ENCODE results near the gene SCN2B.

Gene SCN2B

DNA sequence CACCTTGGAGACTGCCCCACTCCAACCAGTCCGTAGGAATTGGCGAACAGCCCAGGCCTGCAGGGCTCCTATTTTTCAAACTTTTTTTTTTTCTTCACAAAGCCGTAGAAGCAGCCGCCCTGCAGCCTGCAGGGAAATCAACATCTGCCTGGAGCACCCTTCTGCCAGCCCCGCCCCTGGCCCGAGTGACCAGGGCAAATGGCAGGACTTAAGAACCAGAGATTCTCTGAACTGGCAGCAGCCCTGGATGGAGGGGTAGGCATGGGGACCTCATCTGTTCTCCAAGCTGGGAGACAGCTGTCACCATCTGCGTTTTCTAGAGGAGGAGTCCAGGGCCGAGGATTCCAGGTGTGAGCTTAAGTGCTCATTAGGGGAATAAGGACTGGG, 5.6 kb downstream of the SCN2B start:
- no peaks in the 10 kb centered on the region for H3K27me3 ChIP-seq (ENCODE audit: insufficient read depth, poor library complexity, severe bottlenecking)
- H3K27ac ChIP-seq (replicated peaks): no peak overlapping the region
- no peak overlapping the region for H3K4me3 ChIP-seq (replicated peaks; ENCODE audit: insufficient read depth, low read length)
- no peak for DNase-seq (ENCODE audit: low read depth in 1 of 2, low spot score in 1 of 2)
- TF ChIP-seq, protein P1, sequence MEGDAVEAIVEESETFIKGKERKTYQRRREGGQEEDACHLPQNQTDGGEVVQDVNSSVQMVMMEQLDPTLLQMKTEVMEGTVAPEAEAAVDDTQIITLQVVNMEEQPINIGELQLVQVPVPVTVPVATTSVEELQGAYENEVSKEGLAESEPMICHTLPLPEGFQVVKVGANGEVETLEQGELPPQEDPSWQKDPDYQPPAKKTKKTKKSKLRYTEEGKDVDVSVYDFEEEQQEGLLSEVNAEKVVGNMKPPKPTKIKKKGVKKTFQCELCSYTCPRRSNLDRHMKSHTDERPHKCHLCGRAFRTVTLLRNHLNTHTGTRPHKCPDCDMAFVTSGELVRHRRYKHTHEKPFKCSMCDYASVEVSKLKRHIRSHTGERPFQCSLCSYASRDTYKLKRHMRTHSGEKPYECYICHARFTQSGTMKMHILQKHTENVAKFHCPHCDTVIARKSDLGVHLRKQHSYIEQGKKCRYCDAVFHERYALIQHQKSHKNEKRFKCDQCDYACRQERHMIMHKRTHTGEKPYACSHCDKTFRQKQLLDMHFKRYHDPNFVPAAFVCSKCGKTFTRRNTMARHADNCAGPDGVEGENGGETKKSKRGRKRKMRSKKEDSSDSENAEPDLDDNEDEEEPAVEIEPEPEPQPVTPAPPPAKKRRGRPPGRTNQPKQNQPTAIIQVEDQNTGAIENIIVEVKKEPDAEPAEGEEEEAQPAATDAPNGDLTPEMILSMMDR (IDR thresholded peaks at IDR 0.05; ENCODE audit: insufficient read depth, low read length): no peak
- no peak for TF ChIP-seq GABPA (IDR thresholded peaks at IDR 0.05; ENCODE audit: low read depth)
- no peak for TF ChIP-seq POLR2AphosphoS5 (IDR thresholded peaks at IDR 0.05; ENCODE audit: low read depth)

DNA sequence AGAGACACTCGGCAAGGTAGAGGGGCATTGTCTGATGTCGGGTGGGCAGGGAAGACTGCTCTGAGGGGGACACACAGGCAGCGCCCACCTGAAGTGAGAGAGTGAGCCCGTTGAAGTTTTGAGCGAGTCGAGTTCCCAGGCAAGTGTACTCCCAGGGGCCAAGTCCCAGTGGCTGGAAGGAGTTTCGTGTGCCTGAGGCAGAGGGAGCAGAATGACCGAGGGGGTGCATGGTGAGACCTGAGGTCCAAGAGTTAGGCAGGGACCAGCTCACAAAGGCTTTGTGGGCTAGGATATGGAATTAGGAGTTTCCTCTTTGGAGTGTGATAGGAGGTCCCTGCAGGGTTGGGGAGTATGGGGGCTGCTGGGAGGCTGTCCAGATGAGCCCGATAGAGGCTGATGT, 6.2 kb downstream of the SCN2B start:
- DNase-seq (ENCODE audit: low read depth in 1 of 2, low spot score in 1 of 2): no peak
- H3K27ac ChIP-seq (replicated peaks): no peak overlapping the region
- H3K27me3 ChIP-seq (ENCODE audit: insufficient read depth, poor library complexity, severe bottlenecking): no peaks in the 10 kb centered on the region
- no peak for TF ChIP-seq SPI1 (IDR thresholded peaks at IDR 0.05; ENCODE audit: borderline replicate concordance, low read depth)
- TF ChIP-seq, protein P2, sequence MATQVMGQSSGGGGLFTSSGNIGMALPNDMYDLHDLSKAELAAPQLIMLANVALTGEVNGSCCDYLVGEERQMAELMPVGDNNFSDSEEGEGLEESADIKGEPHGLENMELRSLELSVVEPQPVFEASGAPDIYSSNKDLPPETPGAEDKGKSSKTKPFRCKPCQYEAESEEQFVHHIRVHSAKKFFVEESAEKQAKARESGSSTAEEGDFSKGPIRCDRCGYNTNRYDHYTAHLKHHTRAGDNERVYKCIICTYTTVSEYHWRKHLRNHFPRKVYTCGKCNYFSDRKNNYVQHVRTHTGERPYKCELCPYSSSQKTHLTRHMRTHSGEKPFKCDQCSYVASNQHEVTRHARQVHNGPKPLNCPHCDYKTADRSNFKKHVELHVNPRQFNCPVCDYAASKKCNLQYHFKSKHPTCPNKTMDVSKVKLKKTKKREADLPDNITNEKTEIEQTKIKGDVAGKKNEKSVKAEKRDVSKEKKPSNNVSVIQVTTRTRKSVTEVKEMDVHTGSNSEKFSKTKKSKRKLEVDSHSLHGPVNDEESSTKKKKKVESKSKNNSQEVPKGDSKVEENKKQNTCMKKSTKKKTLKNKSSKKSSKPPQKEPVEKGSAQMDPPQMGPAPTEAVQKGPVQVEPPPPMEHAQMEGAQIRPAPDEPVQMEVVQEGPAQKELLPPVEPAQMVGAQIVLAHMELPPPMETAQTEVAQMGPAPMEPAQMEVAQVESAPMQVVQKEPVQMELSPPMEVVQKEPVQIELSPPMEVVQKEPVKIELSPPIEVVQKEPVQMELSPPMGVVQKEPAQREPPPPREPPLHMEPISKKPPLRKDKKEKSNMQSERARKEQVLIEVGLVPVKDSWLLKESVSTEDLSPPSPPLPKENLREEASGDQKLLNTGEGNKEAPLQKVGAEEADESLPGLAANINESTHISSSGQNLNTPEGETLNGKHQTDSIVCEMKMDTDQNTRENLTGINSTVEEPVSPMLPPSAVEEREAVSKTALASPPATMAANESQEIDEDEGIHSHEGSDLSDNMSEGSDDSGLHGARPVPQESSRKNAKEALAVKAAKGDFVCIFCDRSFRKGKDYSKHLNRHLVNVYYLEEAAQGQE (IDR thresholded peaks at IDR 0.05; ENCODE audit: insufficient replicate concordance, low read depth): no peak
- TF ChIP-seq POLR2AphosphoS5 (IDR thresholded peaks at IDR 0.05; ENCODE audit: low read depth): no peak
- TF ChIP-seq, protein P1 (IDR thresholded peaks at IDR 0.05; ENCODE audit: insufficient read depth, low read length): no peak
- TF ChIP-seq GABPA (IDR thresholded peaks at IDR 0.05; ENCODE audit: low read depth): no peak
- H3K4me3 ChIP-seq (replicated peaks; ENCODE audit: insufficient read depth, low read length): no peak overlapping the region

DNA sequence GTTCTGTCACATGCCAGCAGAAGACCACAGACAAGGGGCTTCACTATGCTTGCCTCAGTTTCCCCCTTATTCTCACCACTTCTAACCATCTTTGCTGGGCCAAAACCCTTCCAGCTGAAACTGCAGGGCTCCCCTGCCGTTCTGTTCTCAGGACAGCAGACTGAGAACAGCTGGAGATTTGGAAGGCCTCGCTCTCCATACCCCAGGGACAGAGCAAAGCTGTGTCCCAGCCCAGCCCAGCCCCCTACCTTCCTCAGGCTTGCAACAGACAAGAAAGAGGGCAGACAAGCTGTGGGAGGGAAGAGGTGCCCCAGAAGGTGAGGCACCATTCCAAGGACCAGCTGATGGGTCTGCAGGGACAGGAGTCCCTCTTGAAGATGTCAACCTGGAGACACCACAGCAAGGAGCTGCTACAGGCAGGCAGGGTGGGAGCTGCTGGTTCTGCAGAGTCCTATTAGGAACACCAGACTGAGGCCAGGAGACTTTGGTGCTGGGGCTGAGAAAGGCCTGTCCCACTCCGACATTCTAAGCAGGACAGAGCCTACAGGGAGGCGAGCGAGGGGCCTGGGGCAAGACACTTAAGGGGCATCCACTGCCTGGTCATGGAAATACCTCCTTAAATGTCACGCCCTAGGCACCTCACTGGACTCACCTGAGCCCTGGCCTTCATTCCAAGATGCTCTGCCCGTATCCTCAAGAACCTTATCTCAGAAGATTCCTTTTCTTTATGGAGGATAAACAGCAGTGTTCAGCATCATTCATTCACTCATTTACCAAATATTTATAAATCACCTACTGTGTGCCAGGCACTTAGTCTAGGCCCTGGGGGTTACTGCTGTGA, 6.9 kb downstream of the SCN2B start:
- Histone ChIP-seq H3K27ac (replicated peaks) (no peak overlapping the region), H3K27me3 (ENCODE audit: insufficient read depth, poor library complexity, severe bottlenecking) (no peaks in the 10 kb centered on the region), H3K4me3 (replicated peaks; ENCODE audit: insufficient read depth, low read length) (no peak overlapping the region)
- no peak for TF ChIP-seq SPI1 (IDR thresholded peaks at IDR 0.05; ENCODE audit: borderline replicate concordance, low read depth)
- TF ChIP-seq POLR2AphosphoS5 (IDR thresholded peaks at IDR 0.05; ENCODE audit: low read depth): no peak
- TF ChIP-seq, protein P1 (IDR thresholded peaks at IDR 0.05; ENCODE audit: insufficient read depth, low read length): no peak
- TF ChIP-seq GABPA (IDR thresholded peaks at IDR 0.05; ENCODE audit: low read depth): no peak
- TF ChIP-seq, protein P2 (IDR thresholded peaks at IDR 0.05; ENCODE audit: insufficient replicate concordance, low read depth): no peak
- DNase-seq (ENCODE audit: low read depth in 1 of 2, low spot score in 1 of 2): no peak
